ENCODE results near the gene VAV2. TPM values are rescaled to one million over a fixed set of nuclear protein-coding genes. Genes with fewer than 3 reads are reported as not detected.
"Not testable (repeated sequence)": the region's sequence is repeated elsewhere in the genome, so short reads cannot be mapped to it uniquely, and the experiment has no call there.

The VAV2 gene
- total and polyA plus RNA-seq, 8 donors: 25.3 to 44.1 (median 35.5) TPM

- Histone ChIP-seq H3K36me3 (no peaks in the 10 kb centered on the region), H3K27ac (no peak overlapping the region), H3K4me1 (peaks cover 0 to 13% of the 10 kb centered on the region in 2 donors), H3K27me3 (no peaks in the 10 kb centered on the region), H3K9me3 (no peaks in the 10 kb centered on the region), H3K4me3 (no peak overlapping the region)
- no peak for DNase-seq
- no peak for TF ChIP-seq CTCF (IDR thresholded peaks at IDR 0.05)
- intact Hi-C loops (cut with DNase I): no loop called here
- ATAC-seq: no peak
These were observed 62.5 kb downstream of the VAV2 start for GRCh38 chr9:133929599-133929998.

GRCh38 chr9:133928248-133928764, 63.8 kb downstream of the VAV2 start:
- Histone ChIP-seq H3K4me1 (peaks cover 0 to 13% of the 10 kb centered on the region in 2 donors), H3K36me3 (no peaks in the 10 kb centered on the region), H3K4me3 (no peak overlapping the region), H3K27ac (no peak overlapping the region), H3K27me3 (no peaks in the 10 kb centered on the region), H3K9me3 (no peaks in the 10 kb centered on the region)
- intact Hi-C loops (cut with DNase I): no loop called here
- ATAC-seq (no peak), DNase-seq (peak in 1 of 4 donors; percentile 25)
- TF ChIP-seq CTCF (IDR thresholded peaks at IDR 0.05): no peak

- Histone ChIP-seq H3K9me3 (no peaks in the 10 kb centered on the region), H3K27me3 (no peaks in the 10 kb centered on the region), H3K27ac (no peak overlapping the region), H3K4me1 (peaks cover 0 to 6% of the 10 kb centered on the region in 2 donors), H3K36me3 (no peaks in the 10 kb centered on the region), H3K4me3 (no peak overlapping the region)
- ATAC-seq: no peak
- DNase-seq: peak in 1 of 4 donors; percentile 6
- intact Hi-C loops (cut with DNase I): no loop called here
- no peak for TF ChIP-seq CTCF (IDR thresholded peaks at IDR 0.05)
These were observed 65.1 kb downstream of the VAV2 start for GRCh38 chr9:133927041-133927440.

GRCh38 chr9:133926165-133926856, 65.8 kb downstream of the VAV2 start:
- DNase-seq (peak in 1 of 4 donors; percentile 45), ATAC-seq (no peak)
- no peak overlapping the region for H3K27ac ChIP-seq
- no peak for TF ChIP-seq CTCF (IDR thresholded peaks at IDR 0.05)
- H3K9me3 ChIP-seq: no peaks in the 10 kb centered on the region
- H3K4me1 ChIP-seq: no peaks in the 10 kb centered on the region
- intact Hi-C loops (cut with DNase I): no loop called here
- H3K36me3 ChIP-seq: no peaks in the 10 kb centered on the region
- H3K4me3 ChIP-seq: no peak overlapping the region
- no peaks in the 10 kb centered on the region for H3K27me3 ChIP-seq

GRCh38 chr9:133924453-133924852, 67.7 kb downstream of the VAV2 start:
- no peaks in the 10 kb centered on the region for H3K36me3 ChIP-seq
- H3K9me3 ChIP-seq: no peaks in the 10 kb centered on the region
- H3K27me3 ChIP-seq: no peaks in the 10 kb centered on the region
- TF ChIP-seq CTCF (IDR thresholded peaks at IDR 0.05): no peak
- no peak overlapping the region for H3K27ac ChIP-seq
- H3K4me3 ChIP-seq: no peak overlapping the region
- no peaks in the 10 kb centered on the region for H3K4me1 ChIP-seq
- no peak for ATAC-seq
- DNase-seq: peak in 1 of 4 donors; percentile 15
- intact Hi-C loops (cut with DNase I): no loop called here

- H3K27me3 ChIP-seq; ATAC-seq; H3K27ac ChIP-seq; H3K9me3 ChIP-seq; intact Hi-C loops (cut with DNase I); H3K36me3 ChIP-seq; H3K4me1 ChIP-seq; H3K4me3 ChIP-seq; DNase-seq: not testable (repeated sequence)
These were observed 68.5 kb downstream of the VAV2 start for GRCh38 chr9:133923608-133924007.

Data from left lung (tissue), 10 donors.